ENCODE measurements around the gene ARFGEF2.
A peak's percentile ranks its signal among the peaks of the same experiment; 100 is the strongest.

The ARFGEF2 gene

GRCh38 chr20:48903705-48904104, 17.8 kb upstream of the ARFGEF2 start:
- Histone ChIP-seq H4K20me1 (ENCODE audit: insufficient read depth, low read length) (no peaks in the 10 kb centered on the region; the same call in 1 of the 2 replicates), H3K27me3 (ENCODE audit: insufficient read depth, low read length, poor library complexity) (peaks cover 10% of the 10 kb centered on the region), H3K4me3 (ENCODE audit: low read depth in 1 of 2, low read length in 2 of 2) (no peak overlapping the region), H3K79me2 (ENCODE audit: insufficient read depth, low read length) (no peaks in the 10 kb centered on the region), H2AFZ (ENCODE audit: low read depth, low read length) (no peak overlapping the region), H3K4me1 (ENCODE audit: insufficient read depth, low read length) (no peaks in the 10 kb centered on the region), H3K9ac (ENCODE audit: low read depth, low read length) (no peak overlapping the region), H3K36me3 (ENCODE audit: insufficient read depth, low read length) (no peaks in the 10 kb centered on the region), H3K27ac (ENCODE audit: low read length) (no peak overlapping the region), H3K4me2 (ENCODE audit: insufficient read depth, low read length) (no peak overlapping the region), H3K9me3 (ENCODE audit: insufficient read depth, low read length, severe bottlenecking) (no peaks in the 10 kb centered on the region)
- ATAC-seq (ENCODE audit: insufficient read depth, low read depth) (no peak), DNase-seq (no peak)
- TF ChIP-seq EZH2 (IDR thresholded peaks at IDR 0.05; ENCODE audit: borderline replicate concordance, low read depth, low read length, severe bottlenecking) (no peak), CTCF (IDR thresholded peaks at IDR 0.05; ENCODE audit: borderline replicate concordance, extremely low read depth, low read length, poor library complexity, severe bottlenecking) (no peak)

- no peaks in the 10 kb centered on the region for H3K79me2 ChIP-seq (ENCODE audit: insufficient read depth, low read length)
- H3K4me1 ChIP-seq (ENCODE audit: insufficient read depth, low read length): no peaks in the 10 kb centered on the region
- TF ChIP-seq EZH2 (IDR thresholded peaks at IDR 0.05; ENCODE audit: borderline replicate concordance, low read depth, low read length, severe bottlenecking): no peak
- peak; percentile 89 for TF ChIP-seq CTCF (IDR thresholded peaks at IDR 0.05; ENCODE audit: borderline replicate concordance, extremely low read depth, low read length, poor library complexity, severe bottlenecking)
- no peaks in the 10 kb centered on the region; the same call in 1 of the 2 replicates for H4K20me1 ChIP-seq (ENCODE audit: insufficient read depth, low read length)
- H3K27ac ChIP-seq (ENCODE audit: low read length): no peak overlapping the region
- H2AFZ ChIP-seq (ENCODE audit: low read depth, low read length): no peak overlapping the region
- H3K4me3 ChIP-seq (ENCODE audit: low read depth in 1 of 2, low read length in 2 of 2): no peak overlapping the region
- no peak overlapping the region for H3K9ac ChIP-seq (ENCODE audit: low read depth, low read length)
- no peak overlapping the region for H3K4me2 ChIP-seq (ENCODE audit: insufficient read depth, low read length)
- peak; percentile 61; the same call in 2 of the 3 replicates for ATAC-seq (ENCODE audit: insufficient read depth, low read depth)
- peak; percentile 78 for DNase-seq
- no peaks in the 10 kb centered on the region for H3K9me3 ChIP-seq (ENCODE audit: insufficient read depth, low read length, severe bottlenecking)
- no peaks in the 10 kb centered on the region for H3K36me3 ChIP-seq (ENCODE audit: insufficient read depth, low read length)
- H3K27me3 ChIP-seq (ENCODE audit: insufficient read depth, low read length, poor library complexity): peaks cover 7% of the 10 kb centered on the region
Measured at GRCh38 chr20:48904566-48905296, 16.8 kb upstream of the ARFGEF2 start.

GRCh38 chr20:48905297-48905647, 16.2 kb upstream of the ARFGEF2 start:
- H4K20me1 ChIP-seq (ENCODE audit: insufficient read depth, low read length): no peaks in the 10 kb centered on the region; the same call in 1 of the 2 replicates
- no peak for TF ChIP-seq CTCF (IDR thresholded peaks at IDR 0.05; ENCODE audit: borderline replicate concordance, extremely low read depth, low read length, poor library complexity, severe bottlenecking)
- no peak overlapping the region for H3K9ac ChIP-seq (ENCODE audit: low read depth, low read length)
- H3K27me3 ChIP-seq (ENCODE audit: insufficient read depth, low read length, poor library complexity): peaks cover 2% of the 10 kb centered on the region
- no peaks in the 10 kb centered on the region for H3K79me2 ChIP-seq (ENCODE audit: insufficient read depth, low read length)
- H3K4me3 ChIP-seq (ENCODE audit: low read depth in 1 of 2, low read length in 2 of 2): no peak overlapping the region
- H3K4me1 ChIP-seq (ENCODE audit: insufficient read depth, low read length): no peaks in the 10 kb centered on the region
- H3K4me2 ChIP-seq (ENCODE audit: insufficient read depth, low read length): no peak overlapping the region
- DNase-seq (no peak), ATAC-seq (ENCODE audit: insufficient read depth, low read depth) (0 out of 3 replicates have a peak, but pooled peaks have one; percentile 12)
- no peaks in the 10 kb centered on the region for H3K9me3 ChIP-seq (ENCODE audit: insufficient read depth, low read length, severe bottlenecking)
- H3K36me3 ChIP-seq (ENCODE audit: insufficient read depth, low read length): no peaks in the 10 kb centered on the region
- H2AFZ ChIP-seq (ENCODE audit: low read depth, low read length): no peak overlapping the region
- H3K27ac ChIP-seq (ENCODE audit: low read length): no peak overlapping the region
